SK-N-SH (cell line): Measurements from ENCODE around the gene UPP2. TPM values are rescaled to one million over a fixed set of nuclear protein-coding genes. Genes with fewer than 3 reads are reported as not detected.

ENCODE experiments used
- CTCF ChIA-PET: fragments of 300-600, 350-600 bp; formaldehyde crosslinking; extraction: SDS; loops from one replicate; lab custom pipeline; 2021; lab: Yijun Ruan, JAX
- POLR2A ChIA-PET: fragments of 350-600 bp; sonication (Branson Sonifier 250); formaldehyde crosslinking; extraction: SDS; loops from one replicate; lab custom pipeline; 2020; ENCODE audit warnings: antibody characterized with exemption, inconsistent platforms; lab: Yijun Ruan, JAX
- DNase-seq: peaks from one replicate; pipeline ENCODE4 v3.0.0; 2012
- H2AFZ ChIP-seq: fragments of 200-600 bp; sonication (generic); 2 replicates; pipeline ENCODE4 v1.8.1; 2016; ENCODE audit warnings: antibody characterized with exemption, mild to moderate bottlenecking, low read depth
- H3F3A ChIP-seq: fragments of 200-600 bp; sonication (generic); replicated peaks from 2 replicates; pipeline ENCODE3; 2016; ENCODE audit warnings: antibody characterized with exemption, mild to moderate bottlenecking; ENCODE audit not compliant: insufficient read depth
- H3K27ac ChIP-seq, 2 experiments: fragments of 200-500 bp in 1 of 2; fragments of 200-600 bp in 1 of 2; sonication (Bioruptor generic) in 1 of 2; sonication (generic), shearing (Covaris generic) in 1 of 2; 2 replicates each; pipeline versions ENCODE4 v1.5.1 to v1.6.1; 2014 to 2016; ENCODE audit warnings: low read depth in 2 of 2, inconsistent platforms in 1 of 2, low read length in 1 of 2, mild to moderate bottlenecking in 1 of 2, mixed read lengths in 1 of 2
- H3K27me3 ChIP-seq: fragments of 200-600 bp; sonication (generic), shearing (Covaris generic); 2 replicates; pipeline ENCODE4 v1.6.1; 2016; ENCODE audit warnings: mixed run types; ENCODE audit not compliant: insufficient read depth
- H3K36me3 ChIP-seq, 2 experiments: fragments of 200-500 bp in 1 of 2; fragments of 200-600 bp in 1 of 2; sonication (Bioruptor generic) in 1 of 2; sonication (generic) in 1 of 2; replicated peaks in 1 of 2; 2 replicates each; pipeline versions ENCODE3 to v1.5.1; 2014 to 2016; ENCODE audit warnings: low read length in 1 of 2, mild to moderate bottlenecking in 1 of 2; ENCODE audit not compliant: insufficient read depth in 2 of 2, control insufficient read depth in 1 of 2
- H3K4me1 ChIP-seq, 2 experiments: fragments of 200-500 bp in 1 of 2; fragments of 200-600 bp in 1 of 2; sonication (Bioruptor generic) in 1 of 2; sonication (generic), shearing (Covaris generic) in 1 of 2; 2 replicates each; pipeline versions ENCODE4 v1.5.1 to v1.6.1; 2014 to 2016; ENCODE audit warnings: low read depth in 1 of 2, low read length in 1 of 2, mixed run types in 1 of 2; ENCODE audit not compliant: insufficient read depth in 2 of 2, control insufficient read depth in 1 of 2
- H3K4me2 ChIP-seq: fragments of 200-600 bp; sonication (generic), shearing (Covaris generic); 2 replicates; pipeline ENCODE4 v1.6.1; 2017; ENCODE audit warnings: mixed run types
- H3K4me3 ChIP-seq, 2 experiments: fragments of 200-500 bp in 1 of 2; fragments of 200-600 bp in 1 of 2; sonication (Bioruptor generic) in 1 of 2; sonication (generic), shearing (Covaris generic) in 1 of 2; 2 replicates each; pipeline versions ENCODE4 v1.5.1 to v1.8.1; 2014 to 2016; ENCODE audit warnings: low read depth in 2 of 2, inconsistent platforms in 1 of 2, low read length in 1 of 2, mild to moderate bottlenecking in 1 of 2, mixed read lengths in 1 of 2, moderate library complexity in 1 of 2
- H3K79me2 ChIP-seq: fragments of 200-600 bp; sonication (generic); 2 replicates; pipeline ENCODE4 v1.8.1; 2017; ENCODE audit warnings: mild to moderate bottlenecking; ENCODE audit not compliant: insufficient read depth
- H3K9ac ChIP-seq: fragments of 200-600 bp; sonication (generic); 2 replicates; pipeline ENCODE4 v1.6.1; 2017; ENCODE audit warnings: mixed run types
- H3K9me2 ChIP-seq: fragments of 200-600 bp; sonication (generic); 2 replicates; pipeline ENCODE4 v1.6.1; 2017; ENCODE audit warnings: mixed run types
- H3K9me3 ChIP-seq: fragments of 200-600 bp; sonication (generic); 2 replicates; pipeline ENCODE4 v1.6.1; 2017; ENCODE audit warnings: mixed run types, mild to moderate bottlenecking, moderate library complexity
- H4K20me1 ChIP-seq: fragments of 200-600 bp; sonication (generic); 2 replicates; pipeline ENCODE4 v1.6.1; 2017; ENCODE audit warnings: mild to moderate bottlenecking, mixed run types; ENCODE audit not compliant: insufficient read depth
- CHD2 ChIP-seq: fragments of 150-350 bp; IDR thresholded peaks from 2 replicates; pipeline ENCODE4 v1.6.1; 2018; ENCODE audit warnings: low read length; ENCODE audit not compliant: partially characterized antibody
- FOSL2 ChIP-seq: IDR thresholded peaks from 2 replicates; pipeline ENCODE4 v1.4.0; 2012; ENCODE audit warnings: low read depth, mild to moderate bottlenecking, moderate library complexity, borderline replicate concordance
- FOXJ3 ChIP-seq: sonication (generic); formaldehyde crosslinking; IDR thresholded peaks from 2 replicates; pipeline ENCODE4 v1.5.1; 2020; ENCODE audit warnings: mild to moderate bottlenecking, missing genetic modification reagents
- GABPA ChIP-seq: IDR thresholded peaks from 2 replicates; pipeline ENCODE4 v1.4.0; 2012; ENCODE audit warnings: low read depth, mild to moderate bottlenecking
- IRF3 ChIP-seq: fragments of 150-350 bp; IDR thresholded peaks from 2 replicates; pipeline ENCODE4 v1.6.1; 2016; ENCODE audit warnings: mild to moderate bottlenecking, low read depth, low read length
- MXI1 ChIP-seq: IDR thresholded peaks from 2 replicates; pipeline ENCODE4 v1.6.1; 2012; ENCODE audit warnings: mild to moderate bottlenecking, low read depth, low read length, improper control_type of control experiment
- RAD21 ChIP-seq: IDR thresholded peaks from 2 replicates; pipeline ENCODE4 v1.6.1; 2012; ENCODE audit warnings: mild to moderate bottlenecking, low read length
- RCOR1 ChIP-seq: fragments of 150-350 bp; IDR thresholded peaks from 2 replicates; pipeline ENCODE4 v1.6.1; 2017; ENCODE audit warnings: antibody characterized with exemption, low read length
- REST ChIP-seq: IDR thresholded peaks from 2 replicates; pipeline ENCODE4 v1.6.1; 2012; ENCODE audit warnings: mild to moderate bottlenecking, low read depth, low read length, moderate library complexity
- RFX5 ChIP-seq: IDR thresholded peaks from 2 replicates; pipeline ENCODE4 v1.6.1; 2012; ENCODE audit warnings: mild to moderate bottlenecking, improper control_type of control experiment, low read length
- TAF1 ChIP-seq: IDR thresholded peaks from 2 replicates; pipeline ENCODE4 v1.6.1; 2012; ENCODE audit warnings: low read depth, mild to moderate bottlenecking, low read length, moderate library complexity, borderline replicate concordance
- USF1 ChIP-seq: IDR thresholded peaks from 2 replicates; pipeline ENCODE4 v1.4.0; 2012; ENCODE audit warnings: low read depth, borderline replicate concordance
- ZBTB33 ChIP-seq: IDR thresholded peaks from 2 replicates; pipeline ENCODE4 v1.4.0; 2012; ENCODE audit warnings: low read depth, borderline replicate concordance
- WGBS: methylation state at CpG from one replicate; pipeline ENCODE4 v1.1.6; 2017; ENCODE audit warnings: low lambda C conversion rate; 5-methylcytosine and 5-hydroxymethylcytosine counted together
- polyA plus RNA-seq, 3 experiments: library from polyadenylated mRNA; depleted of rRNA; stranded (reverse); fragments of >200 nt; gene quantifications; 2 replicates each; pipeline ENCODE4 v1.2.3, GENCODE V29; 2012

The UPP2 gene
- polyA plus RNA-seq, 1 of the 3 experiments (the other 2 are of a cell fraction), result not detected

GRCh38 chr2:158120102-158120501 is 18.4 kb downstream of the UPP2 start (continued):
- TF ChIP-seq MXI1 (no peak), FOXJ3 (CRISPR knock-in tag) (no peak), CHD2 (no peak), RCOR1 (no peak)

GRCh38 chr2:158120664-158121641 is 19.3 kb downstream of the UPP2 start:
- POLR2A ChIA-PET, result no interaction called here
- H3K9ac ChIP-seq, result no peak overlapping the region
- no peaks in the 10 kb centered on the region for H3K9me2 ChIP-seq
- no peaks in the 10 kb centered on the region for H3K9me3 ChIP-seq
- TF ChIP-seq FOSL2 (no peak), RFX5 (no peak)
- TF ChIP-seq, all 33 proteins: peak for 0
- CTCF ChIA-PET, result interaction anchor here (1.1 kb wide), 1 partner anchor 19 kb away, joined by 3 read pairs; no protein-coding TSS in a partner anchor
- WGBS, result 43% methylated on average over 8 of the region's 8 CpGs
- H3K4me3 ChIP-seq, result no peak overlapping the region
- no peaks in the 10 kb centered on the region for H3K36me3 ChIP-seq
- no peaks in the 10 kb centered on the region for H3K79me2 ChIP-seq
- no peak overlapping the region for H3K27ac ChIP-seq
- H3K4me1 ChIP-seq, result no peaks in the 10 kb centered on the region
- H3K4me2 ChIP-seq, result no peak overlapping the region
- H2AFZ ChIP-seq, result no peak overlapping the region
- DNase-seq, result no peak
- no peaks in the 10 kb centered on the region for H3F3A ChIP-seq
- H4K20me1 ChIP-seq, result no peaks in the 10 kb centered on the region
- no peaks in the 10 kb centered on the region for H3K27me3 ChIP-seq

- H3F3A ChIP-seq, result no peaks in the 10 kb centered on the region
- ChIA-PET POLR2A (no interaction called here), CTCF (no interaction called here)
- no peak for TF ChIP-seq GABPA
- TF ChIP-seq RAD21, result no peak
- no peak for TF ChIP-seq IRF3
- no peak for TF ChIP-seq TAF1
- TF ChIP-seq REST, result no peak
- TF ChIP-seq USF1, result no peak
- TF ChIP-seq ZBTB33, result no peak
- no peak for TF ChIP-seq MXI1
- no peak for TF ChIP-seq CHD2
- H2AFZ ChIP-seq, result no peak overlapping the region
- DNase-seq, result no peak
- no peaks in the 10 kb centered on the region for H3K27me3 ChIP-seq
- H4K20me1 ChIP-seq, result no peaks in the 10 kb centered on the region
- H3K4me1 ChIP-seq, result no peaks in the 10 kb centered on the region
- no peaks in the 10 kb centered on the region for H3K9me3 ChIP-seq
- no peak overlapping the region for H3K4me3 ChIP-seq
- no peaks in the 10 kb centered on the region for H3K9me2 ChIP-seq
- H3K79me2 ChIP-seq, result no peaks in the 10 kb centered on the region
- no peaks in the 10 kb centered on the region for H3K36me3 ChIP-seq
- 11% methylated on average over 2 of the region's 2 CpGs for WGBS
- no peak overlapping the region for H3K9ac ChIP-seq
- no peak overlapping the region for H3K4me2 ChIP-seq
- no peak overlapping the region for H3K27ac ChIP-seq
These were observed 23.2 kb downstream of the UPP2 start for GRCh38 chr2:158124896-158125295.
